Activated CD4-positive, CD25-positive, alpha-beta regulatory T cell treated with anti-CD3 and anti-CD28 coated beads, Interleukin-2, amount 50 U/mL, for 16 hours (primary cell): Measurements from ENCODE around the gene COX7B2.

Experiments
- DNase-seq: peaks from one replicate; pipeline ENCODE4 v3.0.0-alpha.2; 2020; ENCODE audit warnings: low read depth, low spot score

COX7B2 gene

GRCh38 chr4:46909078-46909477 is at the start of gene COX7B2:
Gene COX7B2 (minus strand): TSS chr4:46909245. CDS start chr4:46735192, 174,053 bp downstream.
- no peak for DNase-seq

GRCh38 chr4:46956451-46956850 is 47.4 kb upstream of the COX7B2 start:
- DNase-seq = no peak

- no peak for DNase-seq
These were observed 46.6 kb upstream of the COX7B2 start for GRCh38 chr4:46955601-46956000.

- DNase-seq = no peak
These were observed 45.6 kb upstream of the COX7B2 start for GRCh38 chr4:46954643-46955042.

GRCh38 chr4:46953564-46953963 is 44.5 kb upstream of the COX7B2 start:
- no peak for DNase-seq

GRCh38 chr4:46952451-46952850 is 43.4 kb upstream of the COX7B2 start:
- no peak for DNase-seq

GRCh38 chr4:46950826-46951225 is 41.8 kb upstream of the COX7B2 start:
- no peak for DNase-seq

GRCh38 chr4:46949822-46950221 is 40.8 kb upstream of the COX7B2 start:
- DNase-seq = no peak

GRCh38 chr4:46947541-46947940 is 38.5 kb upstream of the COX7B2 start:
- no peak for DNase-seq

- DNase-seq = no peak
These were observed 38.0 kb upstream of the COX7B2 start for GRCh38 chr4:46946919-46947536.

- DNase-seq = no peak
These were observed 36.0 kb upstream of the COX7B2 start for GRCh38 chr4:46945062-46945461.

- DNase-seq = no peak
These were observed 35.3 kb upstream of the COX7B2 start for GRCh38 chr4:46944345-46944744.

- no peak for DNase-seq
These were observed 28.4 kb upstream of the COX7B2 start for GRCh38 chr4:46937493-46937892.

GRCh38 chr4:46934726-46935125 is 25.7 kb upstream of the COX7B2 start:
- no peak for DNase-seq

GRCh38 chr4:46933686-46934085 is 24.6 kb upstream of the COX7B2 start:
- DNase-seq = no peak

GRCh38 chr4:46931981-46932380 is 22.9 kb upstream of the COX7B2 start:
- no peak for DNase-seq

- DNase-seq = no peak
These were observed 21.8 kb upstream of the COX7B2 start for GRCh38 chr4:46930891-46931290.

GRCh38 chr4:46927201-46927600 is 18.2 kb upstream of the COX7B2 start:
- DNase-seq = no peak

- no peak for DNase-seq
These were observed 15.9 kb upstream of the COX7B2 start for GRCh38 chr4:46924789-46925529.

GRCh38 chr4:46922205-46922604 is 13.2 kb upstream of the COX7B2 start:
- DNase-seq = no peak

GRCh38 chr4:46908148-46908547 is 897 bp downstream of the COX7B2 start:
- DNase-seq = no peak

- DNase-seq = no peak
These were observed 9.0 kb downstream of the COX7B2 start for GRCh38 chr4:46900082-46900481.

GRCh38 chr4:46894826-46895225 is 14.2 kb downstream of the COX7B2 start:
- no peak for DNase-seq
